K562 (cell line): ENCODE measurements around the gene LMOD1. TPM values are rescaled to one million over a fixed set of nuclear protein-coding genes. Genes with fewer than 3 reads are reported as not detected.

Experiments
- ATAC-seq: fragments of 200-7000 bp; cut with Tn5 transposase; 3 replicates; pipeline ENCODE4 v1.9.1; 2020; ENCODE audit warnings: moderate library complexity
- BruUV-seq: library from RNA; stranded (reverse); fragments of 400-500 nt; replicated peaks from 2 replicates; lab custom pipeline; 2021; lab: Mats Ljungman, UMichigan
- CTCF ChIA-PET: fragments of 300-600 bp; formaldehyde crosslinking; extraction: SDS; loops from one replicate; lab custom pipeline; 2021; ENCODE audit warnings: low intra/inter-chr PET ratio; lab: Yijun Ruan, JAX
- POLR2A ChIA-PET: fragments of 300-600, 350-650 bp; sonication (Branson Sonifier 250); formaldehyde crosslinking; extraction: SDS; loops from one replicate; lab custom pipeline; 2021; ENCODE audit warnings: antibody characterized with exemption, inconsistent platforms; lab: Yijun Ruan, JAX
- DNase-seq, 4 experiments: peaks; one replicate each; pipeline versions ENCODE4 v3.0.0 to v3.0.0-alpha.2; 2011 to 2018; ENCODE audit warnings: low spot score in 3 of 4, mixed read lengths in 3 of 4; ENCODE audit errors: extremely low read depth in 1 of 4
- FAIRE-seq: peaks from 2 replicates; lab custom pipeline; 2011; peaks lifted over from hg19 to GRCh38; lab: Jason Lieb, UNC
- H2AFZ ChIP-seq: 2 replicates; pipeline ENCODE4 v1.6.0; 2011; ENCODE audit warnings: low read depth, low read length, control low read depth, inconsistent platforms
- H3K27ac ChIP-seq: fragments of 200-600 bp; 3 replicates; pipeline ENCODE4 v1.8.0; 2011; ENCODE audit warnings: low read depth, mild to moderate bottlenecking, control low read depth, inconsistent platforms, low read length, moderate library complexity, mixed read lengths; ENCODE audit errors: extremely low read depth
- H3K27me3 ChIP-seq, 2 experiments: fragments of 300-600 bp in 1 of 2; 2 replicates in 1 of 2; 3 replicates in 1 of 2; pipeline versions ENCODE4 v1.6.0 to v1.8.0; 2011; ENCODE audit warnings: inconsistent platforms in 2 of 2, low read length in 2 of 2, mild to moderate bottlenecking in 1 of 2, mixed read lengths in 1 of 2, moderate library complexity in 1 of 2; ENCODE audit not compliant: control insufficient read depth in 2 of 2, insufficient read depth in 2 of 2
- H3K36me3 ChIP-seq: fragments of 300-600 bp; 3 replicates; pipeline ENCODE4 v1.8.0; 2011; ENCODE audit warnings: mild to moderate bottlenecking, low read length, inconsistent platforms; ENCODE audit not compliant: control insufficient read depth, insufficient read depth
- H3K4me1 ChIP-seq, 2 experiments: fragments of 200-600 bp in 1 of 2; replicated peaks in 1 of 2; 2 replicates in 1 of 2; 3 replicates in 1 of 2; pipeline versions ENCODE4 v1.5.1 to v1.8.0; 2011; ENCODE audit warnings: inconsistent platforms in 2 of 2, low read length in 2 of 2, mild to moderate bottlenecking in 1 of 2, mixed read lengths in 1 of 2, moderate library complexity in 1 of 2; ENCODE audit not compliant: control insufficient read depth in 2 of 2, insufficient read depth in 2 of 2
- H3K4me2 ChIP-seq: 2 replicates; pipeline ENCODE4 v1.6.1; 2011; ENCODE audit warnings: low read length, control low read depth, inconsistent platforms, mixed read lengths; ENCODE audit not compliant: insufficient read depth
- H3K4me3 ChIP-seq: fragments of 200-600 bp; sonication (generic), shearing (Covaris generic); 2 replicates; pipeline ENCODE4 v1.5.1; 2016; ENCODE audit warnings: control low read depth, inconsistent platforms
- H3K79me2 ChIP-seq: fragments of 200-600 bp; 3 replicates; pipeline ENCODE4 v1.8.0; 2011; ENCODE audit warnings: low read length, inconsistent platforms; ENCODE audit not compliant: control insufficient read depth, insufficient read depth
- H3K9ac ChIP-seq, 2 experiments: 2 replicates each; pipeline versions ENCODE4 v1.6.0 to v1.6.1; 2011; ENCODE audit warnings: low read depth in 2 of 2, low read length in 2 of 2, control low read depth in 1 of 2, inconsistent platforms in 1 of 2, mild to moderate bottlenecking in 1 of 2, mixed read lengths in 1 of 2; ENCODE audit not compliant: insufficient read depth in 1 of 2
- H3K9me1 ChIP-seq: one replicate; pipeline ENCODE4 v1.6.0; 2011; ENCODE audit warnings: inconsistent platforms, mild to moderate bottlenecking, low read length, moderate library complexity; ENCODE audit not compliant: control insufficient read depth, insufficient read depth
- H3K9me3 ChIP-seq: replicated peaks from 2 replicates; pipeline ENCODE4 v1.5.1; 2011; ENCODE audit warnings: low read depth, low read length, inconsistent platforms; ENCODE audit not compliant: control insufficient read depth, insufficient read depth
- H4K20me1 ChIP-seq: replicated peaks from 2 replicates; pipeline ENCODE4 v1.6.1; 2011; ENCODE audit warnings: low read length, inconsistent platforms, mixed read lengths; ENCODE audit not compliant: control insufficient read depth, insufficient read depth
- ARNT ChIP-seq, 2 experiments: fragments of 450-650 bp; IDR thresholded peaks; 2 replicates each; pipeline ENCODE4 v1.6.1; 2016; ENCODE audit warnings: mild to moderate bottlenecking in 1 of 2
- CHD4 ChIP-seq: fragments of 200-600 bp; sonication (generic); IDR thresholded peaks from 3 replicates; pipeline ENCODE4 v1.6.1; 2012; ENCODE audit warnings: low read depth, mild to moderate bottlenecking, mixed read lengths, low read length, inconsistent platforms; ENCODE audit not compliant: insufficient read depth, insufficient replicate concordance, poor library complexity, severe bottlenecking
- KAT2B ChIP-seq: IDR thresholded peaks from one replicate; pipeline ENCODE4 v1.6.1; 2012; ENCODE audit warnings: low read depth, mild to moderate bottlenecking, control low read depth, inconsistent platforms, low read length, moderate library complexity
- KDM1A ChIP-seq, 2 experiments: fragments of 450-650 bp; IDR thresholded peaks; 2 replicates each; pipeline ENCODE4 v1.6.1; 2016; ENCODE audit warnings: mild to moderate bottlenecking in 2 of 2
- NONO ChIP-seq, 2 experiments: fragments of 200-400 bp in 1 of 2; fragments of 450-650 bp in 1 of 2; formaldehyde crosslinking in 1 of 2; IDR thresholded peaks; 2 replicates each; pipeline ENCODE4 v1.6.1; 2017; ENCODE audit warnings: low read depth in 2 of 2, mild to moderate bottlenecking in 2 of 2, moderate library complexity in 2 of 2, low read length in 1 of 2
- PCBP2 ChIP-seq: fragments of 200-400 bp; formaldehyde crosslinking; IDR thresholded peaks from 2 replicates; pipeline ENCODE4 v1.6.1; 2018; ENCODE audit warnings: low read length, low read depth, mild to moderate bottlenecking, moderate library complexity; ENCODE audit not compliant: poor library complexity, severe bottlenecking
- RFX1 ChIP-seq: fragments of 450-650 bp; IDR thresholded peaks from 2 replicates; pipeline ENCODE4 v1.6.1; 2016; ENCODE audit warnings: mild to moderate bottlenecking, moderate library complexity
- SOX6 ChIP-seq: fragments of 450-650 bp; IDR thresholded peaks from 2 replicates; pipeline ENCODE4 v1.6.1; 2014; ENCODE audit warnings: mild to moderate bottlenecking
- SRSF3 ChIP-seq: fragments of 200-400 bp; formaldehyde crosslinking; IDR thresholded peaks from 2 replicates; pipeline ENCODE4 v1.6.1; 2016; ENCODE audit warnings: mild to moderate bottlenecking, low read length, moderate library complexity; ENCODE audit not compliant: insufficient read depth
- ZBTB17 ChIP-seq: fragments of 450-650 bp; formaldehyde crosslinking; IDR thresholded peaks from 2 replicates; pipeline ENCODE4 v1.4.0; 2020; ENCODE audit warnings: mild to moderate bottlenecking
- WGBS: fragments of 100-300 bp; shearing (Covaris generic); methylation state at CpG from one replicate; pipeline ENCODE4 v1.1.6; 2016; ENCODE audit warnings: low coverage, mixed read lengths; ENCODE audit not compliant: insufficient coverage; ENCODE audit errors: missing lambda C conversion rate; 5-methylcytosine and 5-hydroxymethylcytosine counted together
- in situ Hi-C: fragments of 300-500 bp; cut with MboI; formaldehyde crosslinking; loops from 4 replicates; pipeline ENCODE4 v1.15.0; 2018; ENCODE audit warnings: inconsistent platforms, mixed read lengths
- intact Hi-C: fragments of 100-400 bp; cut with micrococcal nuclease; formaldehyde crosslinking; loops from 2 replicates; pipeline ENCODE4 v1.14.2; 2022
- polyA plus RNA-seq, 8 experiments: library from polyadenylated mRNA; depleted of rRNA in 4 of 8; stranded (reverse) in 5 of 8; unstranded in 3 of 8; fragments of >200 nt; fragmentation: Nextera tagmentation in 2 of 8; fragmentation: Illumina TruSeq in 1 of 8; extraction: Ambion mirVana in 2 of 8; extraction: Trizol in 1 of 8; gene quantifications; 2 replicates each; pipeline versions ENCODE4 v1.2.1 to v1.2.3, GENCODE V29; 2011 to 2014; ENCODE audit warnings: inconsistent platforms in 1 of 8, missing spikeins in 1 of 8
- total RNA-seq, 7 experiments: library from RNA; depleted of rRNA in 6 of 7; stranded (reverse); fragments of >200 nt in 6 of 7; fragmentation: Illumina TruSeq in 2 of 7; extraction: Trizol in 2 of 7; gene quantifications; 2 replicates each; pipeline versions ENCODE4 v1.2.1 to v1.2.3, GENCODE V29; 2011 to 2021; ENCODE audit warnings: low replicate concordance in 1 of 7
- TF ChIP-seq, protein P1 (sequence below): sonication (generic); formaldehyde crosslinking; IDR thresholded peaks from 2 replicates; pipeline ENCODE4 v1.9.0; 2022; ENCODE audit warnings: mild to moderate bottlenecking, missing genetic modification reagents
- TF ChIP-seq, protein P2 (sequence below), 2 experiments: fragments of 250-450 bp in 1 of 2; fragments of 450-650 bp in 1 of 2; sonication (Bioruptor Pico) in 1 of 2; IDR thresholded peaks; 2 replicates each; pipeline versions ENCODE4 v1.6.1 to v1.8.0; 2016 to 2021; ENCODE audit warnings: mild to moderate bottlenecking in 2 of 2, moderate library complexity in 2 of 2, missing compliant biosample characterization in 1 of 2, missing genetic modification characterization in 1 of 2

Gene LMOD1
- total and polyA plus RNA-seq, 9 of the 15 experiments (the other 6 are each of a cell fraction or from before 2014, with no cell fraction given) = 0.03 to 0.54 (median 0.38) TPM; not detected in 1

DNA sequence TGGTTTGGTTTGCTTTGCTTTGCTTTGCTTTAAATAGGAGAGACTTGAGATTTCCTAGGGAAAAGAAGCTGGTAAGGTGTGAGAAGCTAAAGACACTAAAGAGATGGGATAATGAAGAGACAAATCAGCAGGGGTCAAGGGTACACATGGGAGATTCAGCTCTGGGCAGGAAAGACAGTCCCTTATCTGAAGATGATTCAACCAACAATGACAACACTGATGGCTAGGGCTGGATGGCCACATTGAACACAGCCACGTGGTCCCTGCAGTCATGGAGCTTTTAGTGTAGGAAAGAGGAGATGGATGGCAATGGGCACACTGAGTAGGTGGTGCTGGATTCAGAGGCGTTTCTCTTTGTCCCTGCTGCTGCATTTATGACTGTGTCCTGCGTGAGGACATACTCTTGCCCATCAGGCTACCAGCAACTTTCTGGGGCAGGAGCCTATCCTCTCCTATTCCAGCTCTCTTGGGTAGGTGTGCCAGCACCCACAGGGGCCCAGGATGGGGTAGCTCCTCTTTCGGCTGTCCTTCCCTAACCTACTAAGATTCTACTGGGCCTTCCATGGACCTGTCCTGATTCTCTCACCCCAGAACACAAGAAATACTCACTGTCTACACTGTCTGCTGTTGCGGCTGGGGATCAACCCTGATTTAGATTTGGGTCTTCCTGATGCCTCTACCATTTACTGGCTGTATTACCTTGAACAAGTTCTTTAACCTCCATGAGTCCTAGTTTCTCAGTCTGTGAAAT, 59.1 kb downstream of the LMOD1 start (continued):
- TF ChIP-seq, protein P1, sequence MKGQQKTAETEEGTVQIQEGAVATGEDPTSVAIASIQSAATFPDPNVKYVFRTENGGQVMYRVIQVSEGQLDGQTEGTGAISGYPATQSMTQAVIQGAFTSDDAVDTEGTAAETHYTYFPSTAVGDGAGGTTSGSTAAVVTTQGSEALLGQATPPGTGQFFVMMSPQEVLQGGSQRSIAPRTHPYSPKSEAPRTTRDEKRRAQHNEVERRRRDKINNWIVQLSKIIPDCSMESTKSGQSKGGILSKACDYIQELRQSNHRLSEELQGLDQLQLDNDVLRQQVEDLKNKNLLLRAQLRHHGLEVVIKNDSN (CRISPR knock-in tag) = peak; percentile 65
- TF ChIP-seq ZBTB17 (no peak), RFX1 (no peak), KAT2B (no peak), NONO (IDR thresholded peaks at IDR 0.05; ENCODE audit: low read depth in 2 of 2, low read length in 1 of 2) (no peak)

DNA sequence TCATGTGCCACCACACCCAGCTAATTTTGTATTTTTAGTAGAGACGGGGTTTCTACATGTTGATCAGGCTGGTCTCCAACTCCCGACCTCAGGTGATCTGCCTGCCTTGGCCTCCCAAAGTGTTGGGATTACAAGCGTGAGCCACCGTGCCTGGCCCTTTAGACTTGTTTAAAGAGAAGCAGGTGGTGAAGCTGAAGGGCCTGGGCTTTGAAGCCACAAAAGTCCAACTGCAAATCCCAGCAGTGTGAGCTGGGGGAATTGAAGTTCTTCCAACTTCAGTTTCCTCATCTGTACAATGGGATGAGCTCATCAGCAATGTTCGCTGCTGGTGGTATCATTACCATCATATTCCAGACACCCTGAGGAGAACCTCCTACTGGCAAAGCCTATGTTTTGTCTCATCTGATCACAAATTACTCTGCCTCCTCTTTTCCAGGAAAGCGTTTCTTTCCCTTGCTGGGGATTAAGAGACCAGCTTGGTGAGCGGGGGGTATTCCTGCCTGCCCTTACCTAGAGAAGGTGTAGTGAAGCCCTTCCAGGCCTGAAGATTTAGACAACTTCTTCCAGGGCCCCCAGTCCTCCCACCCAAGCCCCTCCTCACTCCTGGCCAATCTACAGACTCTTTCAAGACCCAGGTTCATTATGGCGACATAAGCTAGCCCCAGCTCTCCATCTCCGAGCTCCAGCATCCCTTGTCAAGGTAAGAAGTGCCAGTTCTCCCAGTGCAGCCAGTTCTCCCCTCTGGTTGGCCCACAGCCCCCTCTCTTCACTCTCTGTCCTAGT, 60.1 kb downstream of the LMOD1 start:
- H3K9ac ChIP-seq = peak overlapping the region; percentile 3 to 21; a peak in 2 of 4 replicates
- H3K36me3 ChIP-seq = no peaks in the 10 kb centered on the region
- no peak overlapping the region for H3K4me3 ChIP-seq
- H3K9me1 ChIP-seq = no peaks in the 10 kb centered on the region
- H2AFZ ChIP-seq = peak overlapping the region; percentile 16; the same call in 1 of the 2 replicates
- H3K27me3 ChIP-seq = 0 out of 5 replicates have a peak, but pooled peaks cover 0 to 4% of the 10 kb centered on the region in 2 experiments
- DNase-seq (peak in 2 of 4 experiments; percentile 29), FAIRE-seq (no peak), ATAC-seq (no peak)
- ChIA-PET POLR2A (interaction anchor here (0.6 to 2.0 kb wide), 14 partner anchors 9 to 119 kb away, joined by 3 to 12 read pairs (median 4); partner anchors contain the start of gene RNPEP), CTCF (interaction anchor here (0.6 kb wide), 1 partner anchor 10 kb away, joined by 5 read pairs; no protein-coding TSS in a partner anchor)
- peaks cover 48 to 55% of the 10 kb centered on the region in 2 experiments for H3K4me1 ChIP-seq
- no peaks in the 10 kb centered on the region for H3K9me3 ChIP-seq
- H3K4me2 ChIP-seq = no peak overlapping the region
- BruUV-seq = no TSS peak
- no peaks in the 10 kb centered on the region for H3K79me2 ChIP-seq
- intact Hi-C loops (no loop called here), in situ Hi-C loops (no loop called here)
- no peaks in the 10 kb centered on the region for H4K20me1 ChIP-seq
- 45% methylated on average over 9 of the region's 9 CpGs for WGBS
- H3K27ac ChIP-seq = no peak overlapping the region; the same call in 2 of the 3 replicates
- TF ChIP-seq, protein P2, sequence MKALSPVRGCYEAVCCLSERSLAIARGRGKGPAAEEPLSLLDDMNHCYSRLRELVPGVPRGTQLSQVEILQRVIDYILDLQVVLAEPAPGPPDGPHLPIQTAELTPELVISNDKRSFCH (CRISPR knock-in tag; IDR thresholded peaks at IDR 0.05) = no peak
- TF ChIP-seq, protein P2 (tag; IDR thresholded peaks at IDR 0.05) = no peak
- no peak for TF ChIP-seq SRSF3
- TF ChIP-seq KDM1A (IDR thresholded peaks at IDR 0.05) = peak; percentile 60 to 66; a peak in 3 of 4 replicates
- no peak for TF ChIP-seq PCBP2
- TF ChIP-seq ARNT (IDR thresholded peaks at IDR 0.05) = no peak
- 0 out of 2 replicates have a peak, but pooled peaks have one; percentile 10 for TF ChIP-seq SOX6
- TF ChIP-seq CHD4 = peak; percentile 64
